GM23338 (cell line): ENCODE results near the gene SMIM13. TPM values are rescaled to one million over a fixed set of nuclear protein-coding genes. Genes with fewer than 3 reads are reported as not detected.
A peak's percentile ranks its signal among the peaks of the same experiment; 100 is the strongest.

Experiments
- ATAC-seq: fragments of 200-7000 bp; cut with Tn5 transposase; 3 replicates; pipeline ENCODE4 v1.9.1; 2020
- DNase-seq: peaks from one replicate; pipeline ENCODE4 v3.0.0-alpha.2; 2015; ENCODE audit warnings: low spot score
- H2AFZ ChIP-seq: fragments of 200-600 bp; sonication (generic); 2 replicates; pipeline ENCODE4 v1.8.0; 2016; ENCODE audit warnings: antibody characterized with exemption, mild to moderate bottlenecking, moderate library complexity
- H3F3A ChIP-seq: fragments of 200-600 bp; sonication (generic); replicated peaks from 2 replicates; pipeline ENCODE4 v1.8.0; 2017; ENCODE audit warnings: antibody characterized with exemption, mixed run types, low read depth
- H3K27ac ChIP-seq: fragments of 200-600 bp; sonication (generic); 2 replicates; pipeline ENCODE4 v1.6.1; 2016; ENCODE audit warnings: low read depth
- H3K27me3 ChIP-seq: fragments of 200-600 bp; sonication (generic); 2 replicates; pipeline ENCODE4 v1.8.0; 2016; ENCODE audit warnings: mild to moderate bottlenecking, mixed run types, moderate library complexity; ENCODE audit not compliant: insufficient read depth
- H3K36me3 ChIP-seq: fragments of 200-600 bp; sonication (generic); 2 replicates; pipeline ENCODE4 v1.8.0; 2016; ENCODE audit warnings: mild to moderate bottlenecking; ENCODE audit not compliant: insufficient read depth
- H3K4me1 ChIP-seq: fragments of 200-600 bp; sonication (generic); 2 replicates; pipeline ENCODE4 v1.8.0; 2016; ENCODE audit warnings: mild to moderate bottlenecking, moderate library complexity; ENCODE audit not compliant: insufficient read depth
- H3K4me2 ChIP-seq: fragments of 200-600 bp; sonication (generic); 2 replicates; pipeline ENCODE4 v1.7.1; 2017; ENCODE audit warnings: mixed run types
- H3K4me3 ChIP-seq: fragments of 200-600 bp; sonication (generic); 2 replicates; pipeline ENCODE4 v1.6.1; 2016; ENCODE audit warnings: mixed run types
- H3K79me2 ChIP-seq: fragments of 200-600 bp; sonication (generic); replicated peaks from 2 replicates; pipeline ENCODE4 v1.8.0; 2017; ENCODE audit warnings: mild to moderate bottlenecking; ENCODE audit not compliant: insufficient read depth
- H3K9me2 ChIP-seq: fragments of 200-600 bp; sonication (generic); 2 replicates; pipeline ENCODE4 v1.8.0; 2017; ENCODE audit not compliant: insufficient read depth
- H4K20me1 ChIP-seq: fragments of 200-600 bp; sonication (generic); replicated peaks from 2 replicates; pipeline ENCODE4 v1.8.0; 2017; ENCODE audit warnings: mild to moderate bottlenecking; ENCODE audit not compliant: insufficient read depth
- H3K27ac Mint-ChIP-seq: 2 replicates; pipeline ENCODE4 v1.8.0; 2020; ENCODE audit warnings: inconsistent platforms, mild to moderate bottlenecking, moderate library complexity, mixed read lengths
- H3K27me3 Mint-ChIP-seq: 3 replicates; pipeline ENCODE4 v1.8.0; 2022; ENCODE audit warnings: low read depth, mild to moderate bottlenecking, moderate library complexity, mixed read lengths, inconsistent platforms; ENCODE audit not compliant: insufficient read depth, poor library complexity
- H3K36me3 Mint-ChIP-seq: 3 replicates; pipeline ENCODE4 v1.8.0; 2021; ENCODE audit warnings: low read depth, mild to moderate bottlenecking, inconsistent platforms, moderate library complexity, mixed read lengths
- H3K4me1 Mint-ChIP-seq: 3 replicates; pipeline ENCODE4 v1.8.0; 2020; ENCODE audit warnings: mild to moderate bottlenecking, inconsistent platforms, mixed read lengths
- H3K4me3 Mint-ChIP-seq: 3 replicates; pipeline ENCODE4 v1.8.0; 2021; ENCODE audit warnings: moderate library complexity, mild to moderate bottlenecking, inconsistent platforms, mixed read lengths
- H3K9me3 Mint-ChIP-seq: 3 replicates; pipeline ENCODE4 v1.8.0; 2020; ENCODE audit warnings: moderate library complexity, mild to moderate bottlenecking, inconsistent platforms, mixed read lengths
- NANOG ChIP-seq: IDR thresholded peaks from 2 replicates; pipeline ENCODE4 v1.6.1; 2016; ENCODE audit warnings: antibody characterized with exemption, borderline replicate concordance
- ZNF331 ChIP-seq: fragments of 250-450 bp; sonication (Bioruptor Pico); IDR thresholded peaks from 2 replicates; pipeline ENCODE4 v1.5.0; 2020; ENCODE audit warnings: low read depth, mild to moderate bottlenecking, moderate library complexity
- polyA plus RNA-seq: library from polyadenylated mRNA; unstranded; fragments of >200 nt; fragmentation: Nextera tagmentation; extraction: Ambion mirVana; gene quantifications from 2 replicates; pipeline ENCODE4 v1.2.1, GENCODE V29; 2016
- total RNA-seq: library from RNA; depleted of rRNA; stranded (reverse); fragments of >200 nt; shearing (Covaris generic); gene quantifications from 2 replicates; pipeline ENCODE4 v1.2.3, GENCODE V29; 2014
- TF ChIP-seq, protein P1 (sequence below), 2 experiments: fragments of 200-600 bp in 1 of 2; sonication (generic) in 1 of 2; conservative IDR thresholded peaks; 2 replicates each; pipeline versions ENCODE4 v1.5.1 to v1.6.1; 2016 to 2017; ENCODE audit warnings: antibody characterized with exemption in 2 of 2, low read depth in 2 of 2, mild to moderate bottlenecking in 2 of 2, moderate library complexity in 1 of 2
- TF ChIP-seq, protein P2 (sequence below): fragments of 250-450 bp; sonication (Bioruptor Pico); IDR thresholded peaks from 2 replicates; pipeline ENCODE4 v1.5.0; 2020; ENCODE audit warnings: mild to moderate bottlenecking, moderate library complexity

Gene SMIM13
- total and polyA plus RNA-seq, 2 experiments from 2014 or later = 7.2 to 12.7 TPM

DNA sequence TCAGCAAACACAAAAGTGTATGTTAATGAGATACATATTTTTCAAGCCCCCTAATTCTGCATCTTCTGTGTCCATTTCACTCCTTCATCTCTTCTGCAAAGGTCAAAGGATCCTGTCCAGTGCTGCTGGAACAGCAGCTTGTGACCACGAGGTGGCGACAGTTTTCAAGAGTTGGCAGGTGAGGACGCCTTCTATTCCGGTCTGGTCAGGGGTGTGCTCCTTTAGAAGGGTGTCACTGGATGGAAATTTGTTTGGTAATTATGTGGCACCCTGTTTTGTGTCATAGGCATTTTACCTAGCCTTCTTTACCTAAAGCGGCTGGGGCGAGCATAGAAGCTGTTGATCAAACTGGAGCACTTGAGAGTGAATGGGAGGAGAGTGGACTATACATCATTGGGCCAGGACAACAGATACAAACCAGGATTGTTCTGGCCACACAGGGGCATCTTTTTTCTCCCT is 50.8 kb downstream of the SMIM13 start:
- Histone ChIP-seq H2AFZ (no peak overlapping the region), H3K4me1 (peaks cover 17% of the 10 kb centered on the region), H3K27me3 (no peaks in the 10 kb centered on the region), H3K27ac (no peak overlapping the region), H3K79me2 (no peaks in the 10 kb centered on the region), H3F3A (no peaks in the 10 kb centered on the region), H3K4me3 (no peak overlapping the region), H3K36me3 (no peaks in the 10 kb centered on the region), H3K9me2 (no peaks in the 10 kb centered on the region; the same call in 1 of the 2 replicates), H3K4me2 (no peak overlapping the region), H4K20me1 (no peaks in the 10 kb centered on the region)
- ATAC-seq (peak; percentile 91), DNase-seq (peak; percentile 87)
- no peak overlapping the region for H3K4me3 Mint-ChIP-seq
- H3K9me3 Mint-ChIP-seq = no peaks in the 10 kb centered on the region
- H3K36me3 Mint-ChIP-seq = no peaks in the 10 kb centered on the region; the same call in 2 of the 3 replicates
- H3K27me3 Mint-ChIP-seq = peaks cover 5% of the 10 kb centered on the region
- H3K4me1 Mint-ChIP-seq = peaks cover 20% of the 10 kb centered on the region
- TF ChIP-seq, protein P1, sequence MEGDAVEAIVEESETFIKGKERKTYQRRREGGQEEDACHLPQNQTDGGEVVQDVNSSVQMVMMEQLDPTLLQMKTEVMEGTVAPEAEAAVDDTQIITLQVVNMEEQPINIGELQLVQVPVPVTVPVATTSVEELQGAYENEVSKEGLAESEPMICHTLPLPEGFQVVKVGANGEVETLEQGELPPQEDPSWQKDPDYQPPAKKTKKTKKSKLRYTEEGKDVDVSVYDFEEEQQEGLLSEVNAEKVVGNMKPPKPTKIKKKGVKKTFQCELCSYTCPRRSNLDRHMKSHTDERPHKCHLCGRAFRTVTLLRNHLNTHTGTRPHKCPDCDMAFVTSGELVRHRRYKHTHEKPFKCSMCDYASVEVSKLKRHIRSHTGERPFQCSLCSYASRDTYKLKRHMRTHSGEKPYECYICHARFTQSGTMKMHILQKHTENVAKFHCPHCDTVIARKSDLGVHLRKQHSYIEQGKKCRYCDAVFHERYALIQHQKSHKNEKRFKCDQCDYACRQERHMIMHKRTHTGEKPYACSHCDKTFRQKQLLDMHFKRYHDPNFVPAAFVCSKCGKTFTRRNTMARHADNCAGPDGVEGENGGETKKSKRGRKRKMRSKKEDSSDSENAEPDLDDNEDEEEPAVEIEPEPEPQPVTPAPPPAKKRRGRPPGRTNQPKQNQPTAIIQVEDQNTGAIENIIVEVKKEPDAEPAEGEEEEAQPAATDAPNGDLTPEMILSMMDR (conservative IDR thresholded peaks at IDR 0.05; ENCODE audit: low read depth in 2 of 2) = peak; percentile 98 to 99
- TF ChIP-seq ZNF331 (CRISPR knock-in tag) (no peak), NANOG (no peak)
- H3K27ac Mint-ChIP-seq = no peak overlapping the region

DNA sequence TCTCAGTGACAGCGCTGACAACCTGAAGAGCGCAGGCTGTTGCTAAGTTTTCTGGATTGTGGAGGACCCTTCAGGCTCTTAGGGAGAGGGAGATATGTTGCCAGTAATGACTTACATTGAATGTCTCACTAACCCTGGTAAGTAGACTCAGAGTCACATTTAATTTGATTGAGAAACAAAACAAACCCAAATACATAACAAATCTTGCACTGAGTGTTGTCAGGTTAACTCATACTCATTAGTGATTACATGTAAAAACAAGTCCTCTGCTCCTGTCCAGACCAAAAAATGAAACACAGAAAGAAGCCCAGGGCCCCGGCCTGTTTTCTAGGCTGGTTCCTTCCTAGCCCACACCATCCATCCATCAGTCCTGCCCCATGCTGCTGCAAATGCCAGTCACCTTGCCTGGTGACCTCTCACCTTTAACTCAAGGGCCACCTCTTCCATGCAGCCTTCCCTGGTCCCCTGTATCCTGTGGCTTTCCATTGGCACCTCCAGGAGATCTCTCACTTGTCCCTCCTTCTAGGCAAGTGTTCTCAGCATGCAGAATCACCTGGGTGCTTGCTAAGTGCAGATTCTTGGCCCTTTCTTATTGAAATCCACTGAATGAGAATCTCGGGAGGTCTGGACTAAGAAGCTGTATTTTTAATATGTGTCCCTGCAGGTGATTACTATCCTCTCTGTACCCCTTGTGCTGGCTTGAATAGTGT is 52.6 kb downstream of the SMIM13 start:
- ATAC-seq (peak; percentile 59), DNase-seq (no peak)
- Mint-ChIP-seq H3K4me3 (no peak overlapping the region), H3K4me1 (peaks cover 18% of the 10 kb centered on the region), H3K27ac (no peak overlapping the region), H3K9me3 (no peaks in the 10 kb centered on the region), H3K36me3 (no peaks in the 10 kb centered on the region; the same call in 2 of the 3 replicates), H3K27me3 (peaks cover 5% of the 10 kb centered on the region)
- no peak overlapping the region for H3K4me3 ChIP-seq
- H3K4me2 ChIP-seq = peak overlapping the region; percentile 47; the same call in 1 of the 2 replicates
- H3K79me2 ChIP-seq = no peaks in the 10 kb centered on the region
- 0 out of 2 replicates have a peak overlapping the region, but pooled peaks have one; percentile 13 for H2AFZ ChIP-seq
- no peaks in the 10 kb centered on the region for H4K20me1 ChIP-seq
- TF ChIP-seq NANOG = no peak
- TF ChIP-seq, protein P2, sequence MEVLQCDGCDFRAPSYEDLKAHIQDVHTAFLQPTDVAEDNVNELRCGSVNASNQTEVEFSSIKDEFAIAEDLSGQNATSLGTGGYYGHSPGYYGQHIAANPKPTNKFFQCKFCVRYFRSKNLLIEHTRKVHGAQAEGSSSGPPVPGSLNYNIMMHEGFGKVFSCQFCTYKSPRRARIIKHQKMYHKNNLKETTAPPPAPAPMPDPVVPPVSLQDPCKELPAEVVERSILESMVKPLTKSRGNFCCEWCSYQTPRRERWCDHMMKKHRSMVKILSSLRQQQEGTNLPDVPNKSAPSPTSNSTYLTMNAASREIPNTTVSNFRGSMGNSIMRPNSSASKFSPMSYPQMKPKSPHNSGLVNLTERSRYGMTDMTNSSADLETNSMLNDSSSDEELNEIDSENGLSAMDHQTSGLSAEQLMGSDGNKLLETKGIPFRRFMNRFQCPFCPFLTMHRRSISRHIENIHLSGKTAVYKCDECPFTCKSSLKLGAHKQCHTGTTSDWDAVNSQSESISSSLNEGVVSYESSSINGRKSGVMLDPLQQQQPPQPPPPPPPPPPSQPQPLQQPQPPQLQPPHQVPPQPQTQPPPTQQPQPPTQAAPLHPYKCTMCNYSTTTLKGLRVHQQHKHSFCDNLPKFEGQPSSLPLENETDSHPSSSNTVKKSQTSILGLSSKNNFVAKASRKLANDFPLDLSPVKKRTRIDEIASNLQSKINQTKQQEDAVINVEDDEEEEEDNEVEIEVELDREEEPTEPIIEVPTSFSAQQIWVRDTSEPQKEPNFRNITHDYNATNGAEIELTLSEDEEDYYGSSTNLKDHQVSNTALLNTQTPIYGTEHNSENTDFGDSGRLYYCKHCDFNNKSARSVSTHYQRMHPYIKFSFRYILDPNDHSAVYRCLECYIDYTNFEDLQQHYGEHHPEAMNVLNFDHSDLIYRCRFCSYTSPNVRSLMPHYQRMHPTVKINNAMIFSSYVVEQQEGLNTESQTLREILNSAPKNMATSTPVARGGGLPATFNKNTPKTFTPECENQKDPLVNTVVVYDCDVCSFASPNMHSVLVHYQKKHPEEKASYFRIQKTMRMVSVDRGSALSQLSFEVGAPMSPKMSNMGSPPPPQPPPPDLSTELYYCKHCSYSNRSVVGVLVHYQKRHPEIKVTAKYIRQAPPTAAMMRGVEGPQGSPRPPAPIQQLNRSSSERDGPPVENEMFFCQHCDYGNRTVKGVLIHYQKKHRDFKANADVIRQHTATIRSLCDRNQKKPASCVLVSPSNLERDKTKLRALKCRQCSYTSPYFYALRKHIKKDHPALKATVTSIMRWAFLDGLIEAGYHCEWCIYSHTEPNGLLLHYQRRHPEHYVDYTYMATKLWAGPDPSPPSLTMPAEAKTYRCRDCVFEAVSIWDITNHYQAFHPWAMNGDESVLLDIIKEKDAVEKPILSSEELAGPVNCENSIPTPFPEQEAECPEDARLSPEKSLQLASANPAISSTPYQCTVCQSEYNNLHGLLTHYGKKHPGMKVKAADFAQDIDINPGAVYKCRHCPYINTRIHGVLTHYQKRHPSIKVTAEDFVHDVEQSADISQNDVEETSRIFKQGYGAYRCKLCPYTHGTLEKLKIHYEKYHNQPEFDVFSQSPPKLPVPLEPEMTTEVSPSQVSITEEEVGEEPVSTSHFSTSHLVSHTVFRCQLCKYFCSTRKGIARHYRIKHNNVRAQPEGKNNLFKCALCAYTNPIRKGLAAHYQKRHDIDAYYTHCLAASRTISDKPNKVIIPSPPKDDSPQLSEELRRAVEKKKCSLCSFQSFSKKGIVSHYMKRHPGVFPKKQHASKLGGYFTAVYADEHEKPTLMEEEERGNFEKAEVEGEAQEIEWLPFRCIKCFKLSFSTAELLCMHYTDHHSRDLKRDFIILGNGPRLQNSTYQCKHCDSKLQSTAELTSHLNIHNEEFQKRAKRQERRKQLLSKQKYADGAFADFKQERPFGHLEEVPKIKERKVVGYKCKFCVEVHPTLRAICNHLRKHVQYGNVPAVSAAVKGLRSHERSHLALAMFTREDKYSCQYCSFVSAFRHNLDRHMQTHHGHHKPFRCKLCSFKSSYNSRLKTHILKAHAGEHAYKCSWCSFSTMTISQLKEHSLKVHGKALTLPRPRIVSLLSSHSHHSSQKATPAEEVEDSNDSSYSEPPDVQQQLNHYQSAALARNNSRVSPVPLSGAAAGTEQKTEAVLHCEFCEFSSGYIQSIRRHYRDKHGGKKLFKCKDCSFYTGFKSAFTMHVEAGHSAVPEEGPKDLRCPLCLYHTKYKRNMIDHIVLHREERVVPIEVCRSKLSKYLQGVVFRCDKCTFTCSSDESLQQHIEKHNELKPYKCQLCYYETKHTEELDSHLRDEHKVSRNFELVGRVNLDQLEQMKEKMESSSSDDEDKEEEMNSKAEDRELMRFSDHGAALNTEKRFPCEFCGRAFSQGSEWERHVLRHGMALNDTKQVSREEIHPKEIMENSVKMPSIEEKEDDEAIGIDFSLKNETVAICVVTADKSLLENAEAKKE (CRISPR knock-in tag) = peak; percentile 79
- H3K36me3 ChIP-seq = no peaks in the 10 kb centered on the region
- H3K9me2 ChIP-seq = no peaks in the 10 kb centered on the region; the same call in 1 of the 2 replicates
- H3F3A ChIP-seq = no peaks in the 10 kb centered on the region
- no peaks in the 10 kb centered on the region for H3K27me3 ChIP-seq
- H3K4me1 ChIP-seq = peaks cover 23% of the 10 kb centered on the region
- H3K27ac ChIP-seq = no peak overlapping the region
